HG03565 (cell line): ENCODE measurements around the gene ATP1B1.
A peak's percentile ranks its signal among the peaks of the same experiment; 100 is the strongest.

Experiments
- ATAC-seq: cut with Tn5 transposase; IDR thresholded peaks from one replicate; pipeline ENCODE4 v1.9.1; 2021; ENCODE audit warnings: mild to moderate bottlenecking, moderate library complexity; ENCODE audit not compliant: unreplicated experiment

ATP1B1 gene

GRCh38 chr1:169106095-169106920, at the start of gene ATP1B1:
TSS of gene ATP1B1 (plus strand) at chr1:169106690. CDS start at chr1:169106830, 140 bp downstream.
- ATAC-seq: peak; percentile 82

- ATAC-seq: no peak
Observed at GRCh38 chr1:169059421-169059820, 47.1 kb upstream of the ATP1B1 start.

GRCh38 chr1:169060043-169060722, 46.3 kb upstream of the ATP1B1 start:
- ATAC-seq: no peak

- no peak for ATAC-seq
Observed at GRCh38 chr1:169060919-169061639, 45.4 kb upstream of the ATP1B1 start.

- ATAC-seq: no peak
Observed at GRCh38 chr1:169062152-169062551, 44.3 kb upstream of the ATP1B1 start.

- ATAC-seq: no peak
Observed at GRCh38 chr1:169064103-169064502, 42.4 kb upstream of the ATP1B1 start.

GRCh38 chr1:169070547-169070946, 35.9 kb upstream of the ATP1B1 start:
- ATAC-seq: no peak

GRCh38 chr1:169070958-169071357, 35.5 kb upstream of the ATP1B1 start:
- ATAC-seq: no peak

- ATAC-seq: no peak
Observed at GRCh38 chr1:169072945-169073725, 33.4 kb upstream of the ATP1B1 start.

GRCh38 chr1:169078163-169078883, 28.2 kb upstream of the ATP1B1 start:
- ATAC-seq: no peak

- no peak for ATAC-seq
Observed at GRCh38 chr1:169081503-169082123, 24.9 kb upstream of the ATP1B1 start.

- ATAC-seq: no peak
Observed at GRCh38 chr1:169085911-169086310, 20.6 kb upstream of the ATP1B1 start.

GRCh38 chr1:169086603-169087455, 19.7 kb upstream of the ATP1B1 start:
- no peak for ATAC-seq

- ATAC-seq: no peak
Observed at GRCh38 chr1:169087876-169088275, 18.6 kb upstream of the ATP1B1 start.

- ATAC-seq: no peak
Observed at GRCh38 chr1:169089776-169090175, 16.7 kb upstream of the ATP1B1 start.

GRCh38 chr1:169090308-169090899, 16.1 kb upstream of the ATP1B1 start:
- ATAC-seq: no peak

- ATAC-seq: peak; percentile 31
Observed at GRCh38 chr1:169090900-169091311, 15.6 kb upstream of the ATP1B1 start.

GRCh38 chr1:169091480-169091941, 15.0 kb upstream of the ATP1B1 start:
- ATAC-seq: peak; percentile 79
